ENCODE measurements around the gene FADS6. TPM values are rescaled to one million over a fixed set of nuclear protein-coding genes. Genes with fewer than 3 reads are reported as not detected.

FADS6 gene
- total and polyA plus RNA-seq, 10 of the 15 experiments (the other 5 are each of a cell fraction or from before 2014, with no cell fraction given): not detected

- TF ChIP-seq, protein P1, sequence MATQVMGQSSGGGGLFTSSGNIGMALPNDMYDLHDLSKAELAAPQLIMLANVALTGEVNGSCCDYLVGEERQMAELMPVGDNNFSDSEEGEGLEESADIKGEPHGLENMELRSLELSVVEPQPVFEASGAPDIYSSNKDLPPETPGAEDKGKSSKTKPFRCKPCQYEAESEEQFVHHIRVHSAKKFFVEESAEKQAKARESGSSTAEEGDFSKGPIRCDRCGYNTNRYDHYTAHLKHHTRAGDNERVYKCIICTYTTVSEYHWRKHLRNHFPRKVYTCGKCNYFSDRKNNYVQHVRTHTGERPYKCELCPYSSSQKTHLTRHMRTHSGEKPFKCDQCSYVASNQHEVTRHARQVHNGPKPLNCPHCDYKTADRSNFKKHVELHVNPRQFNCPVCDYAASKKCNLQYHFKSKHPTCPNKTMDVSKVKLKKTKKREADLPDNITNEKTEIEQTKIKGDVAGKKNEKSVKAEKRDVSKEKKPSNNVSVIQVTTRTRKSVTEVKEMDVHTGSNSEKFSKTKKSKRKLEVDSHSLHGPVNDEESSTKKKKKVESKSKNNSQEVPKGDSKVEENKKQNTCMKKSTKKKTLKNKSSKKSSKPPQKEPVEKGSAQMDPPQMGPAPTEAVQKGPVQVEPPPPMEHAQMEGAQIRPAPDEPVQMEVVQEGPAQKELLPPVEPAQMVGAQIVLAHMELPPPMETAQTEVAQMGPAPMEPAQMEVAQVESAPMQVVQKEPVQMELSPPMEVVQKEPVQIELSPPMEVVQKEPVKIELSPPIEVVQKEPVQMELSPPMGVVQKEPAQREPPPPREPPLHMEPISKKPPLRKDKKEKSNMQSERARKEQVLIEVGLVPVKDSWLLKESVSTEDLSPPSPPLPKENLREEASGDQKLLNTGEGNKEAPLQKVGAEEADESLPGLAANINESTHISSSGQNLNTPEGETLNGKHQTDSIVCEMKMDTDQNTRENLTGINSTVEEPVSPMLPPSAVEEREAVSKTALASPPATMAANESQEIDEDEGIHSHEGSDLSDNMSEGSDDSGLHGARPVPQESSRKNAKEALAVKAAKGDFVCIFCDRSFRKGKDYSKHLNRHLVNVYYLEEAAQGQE (IDR thresholded peaks at IDR 0.05; ENCODE audit: low read depth, low read length): no peak
- TF ChIP-seq HCFC1 (IDR thresholded peaks at IDR 0.05; ENCODE audit: low read length) (no peak), SUPT20H (IDR thresholded peaks at IDR 0.05; ENCODE audit: borderline replicate concordance, control insufficient read depth, low read depth, low read length) (no peak), KDM1A (IDR thresholded peaks at IDR 0.05; ENCODE audit: borderline replicate concordance) (no peak), ZNF207 (IDR thresholded peaks at IDR 0.05; ENCODE audit: borderline replicate concordance) (0 out of 2 replicates have a peak, but pooled peaks have one; percentile 42), E2F4 (IDR thresholded peaks at IDR 0.05; ENCODE audit: low read depth, low read length) (no peak), NR2C2 (IDR thresholded peaks at IDR 0.05; ENCODE audit: borderline replicate concordance, control insufficient read depth, insufficient read length, low read depth) (no peak), SMC3 (IDR thresholded peaks at IDR 0.05; ENCODE audit: borderline replicate concordance, low read length) (no peak), BACH1 (IDR thresholded peaks at IDR 0.05; ENCODE audit: borderline replicate concordance) (peak; percentile 85), SIX5 (IDR thresholded peaks at IDR 0.05; ENCODE audit: low read depth, low read length, severe bottlenecking) (no peak), TCF3 (IDR thresholded peaks at IDR 0.05; ENCODE audit: borderline replicate concordance, insufficient read depth, low read depth, low read length) (0 out of 2 replicates have a peak, but pooled peaks have one; percentile 44), ASH2L (IDR thresholded peaks at IDR 0.05; ENCODE audit: borderline replicate concordance, low read depth) (no peak), CREM (IDR thresholded peaks at IDR 0.05; ENCODE audit: low read depth) (no peak), YY1 (IDR thresholded peaks at IDR 0.05; ENCODE audit: low read depth, low read length) (0 out of 2 replicates have a peak, but pooled peaks have one; percentile 40), RUNX3 (IDR thresholded peaks at IDR 0.05; ENCODE audit: low read length) (no peak), RB1 (IDR thresholded peaks at IDR 0.05; ENCODE audit: borderline replicate concordance) (0 out of 2 replicates have a peak, but pooled peaks have one; percentile 21), SIN3A (IDR thresholded peaks at IDR 0.05; ENCODE audit: low read depth, low read length) (no peak), TARDBP (IDR thresholded peaks at IDR 0.05; ENCODE audit: borderline replicate concordance) (no peak), BRCA1 (IDR thresholded peaks at IDR 0.05; ENCODE audit: low read depth, low read length) (no peak), GATAD2B (conservative IDR thresholded peaks at IDR 0.05; ENCODE audit: low read depth) (0 out of 2 replicates have a peak, but pooled peaks have one; percentile 15), USF2 (IDR thresholded peaks at IDR 0.05; ENCODE audit: borderline replicate concordance, low read depth, low read length) (no peak)
- TF ChIP-seq, protein P2, sequence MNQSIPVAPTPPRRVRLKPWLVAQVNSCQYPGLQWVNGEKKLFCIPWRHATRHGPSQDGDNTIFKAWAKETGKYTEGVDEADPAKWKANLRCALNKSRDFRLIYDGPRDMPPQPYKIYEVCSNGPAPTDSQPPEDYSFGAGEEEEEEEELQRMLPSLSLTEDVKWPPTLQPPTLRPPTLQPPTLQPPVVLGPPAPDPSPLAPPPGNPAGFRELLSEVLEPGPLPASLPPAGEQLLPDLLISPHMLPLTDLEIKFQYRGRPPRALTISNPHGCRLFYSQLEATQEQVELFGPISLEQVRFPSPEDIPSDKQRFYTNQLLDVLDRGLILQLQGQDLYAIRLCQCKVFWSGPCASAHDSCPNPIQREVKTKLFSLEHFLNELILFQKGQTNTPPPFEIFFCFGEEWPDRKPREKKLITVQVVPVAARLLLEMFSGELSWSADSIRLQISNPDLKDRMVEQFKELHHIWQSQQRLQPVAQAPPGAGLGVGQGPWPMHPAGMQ (IDR thresholded peaks at IDR 0.05; ENCODE audit: borderline replicate concordance): 0 out of 2 replicates have a peak, but pooled peaks have one; percentile 10
Measured at GRCh38 chr17:74872313-74873036, 21.0 kb downstream of the FADS6 start, which contains the start of gene FDXR (continued).

All from GM12878 (cell line).